Measurements from ENCODE around the gene SLC35G2.

SLC35G2 gene

GRCh38 chr3:136804813-136805212, 14.1 kb upstream of the SLC35G2 start:
- no peak overlapping the region for H3K4me3 ChIP-seq (replicated peaks; ENCODE audit: low read depth, low read length)
- TF ChIP-seq CTCF (IDR thresholded peaks at IDR 0.05; ENCODE audit: low read depth, low read length, missing control alignments): no peak
- DNase-seq (ENCODE audit: extremely low read depth, low read depth): no peak

- TF ChIP-seq CTCF (IDR thresholded peaks at IDR 0.05; ENCODE audit: low read depth, low read length, missing control alignments): no peak
- H3K4me3 ChIP-seq (replicated peaks; ENCODE audit: low read depth, low read length): no peak overlapping the region
- no peak for DNase-seq (ENCODE audit: extremely low read depth, low read depth)
Observed at GRCh38 chr3:136805795-136806194, 13.1 kb upstream of the SLC35G2 start.

GRCh38 chr3:136811701-136812100, 7.2 kb upstream of the SLC35G2 start:
- DNase-seq (ENCODE audit: extremely low read depth, low read depth): no peak
- H3K4me3 ChIP-seq (replicated peaks; ENCODE audit: low read depth, low read length): no peak overlapping the region
- TF ChIP-seq CTCF (IDR thresholded peaks at IDR 0.05; ENCODE audit: low read depth, low read length, missing control alignments): no peak

- no peak for DNase-seq (ENCODE audit: extremely low read depth, low read depth)
- TF ChIP-seq CTCF (IDR thresholded peaks at IDR 0.05; ENCODE audit: low read depth, low read length, missing control alignments): no peak
- no peak overlapping the region for H3K4me3 ChIP-seq (replicated peaks; ENCODE audit: low read depth, low read length)
Observed at GRCh38 chr3:136817448-136817847, 1.5 kb upstream of the SLC35G2 start.

GRCh38 chr3:136818191-136818768, 646 bp upstream of the SLC35G2 start:
- peak overlapping the region; percentile 79 for H3K4me3 ChIP-seq (replicated peaks; ENCODE audit: low read depth, low read length)
- peak; percentile 92 for DNase-seq (ENCODE audit: extremely low read depth, low read depth)
- peak; percentile 21 for TF ChIP-seq CTCF (IDR thresholded peaks at IDR 0.05; ENCODE audit: low read depth, low read length, missing control alignments)

- no peak for DNase-seq (ENCODE audit: extremely low read depth, low read depth)
- H3K4me3 ChIP-seq (replicated peaks; ENCODE audit: low read depth, low read length): peak overlapping the region; percentile 79
Observed at GRCh38 chr3:136819392-136819730, 435 bp downstream of the SLC35G2 start.

More at GRCh38 chr3:136819392-136819730, 435 bp downstream of the SLC35G2 start:
- TF ChIP-seq CTCF (IDR thresholded peaks at IDR 0.05; ENCODE audit: low read depth, low read length, missing control alignments): no peak
